Activated naive CD8-positive, alpha-beta T cell treated with anti-CD3 and anti-CD28 coated beads, Interleukin-2, amount 10 ng/mL, durations not matched to agents 7 days and 5 days (primary cell): ENCODE results near the gene NOL4. TPM values are rescaled to one million over a fixed set of nuclear protein-coding genes. Genes with fewer than 3 reads are reported as not detected.

Experiments used
- ATAC-seq: fragments of 150-1000 bp; cut with Tn5 transposase; one replicate; pipeline ENCODE4 v1.10.0; 2021; ENCODE audit warnings: low read depth, moderate library complexity
- POLR2A ChIA-PET: fragments of 350-600 bp; sonication (Branson Sonifier 250); formaldehyde crosslinking; loops from one replicate; lab custom pipeline; 2021; ENCODE audit warnings: antibody characterized with exemption; lab: Charles Lee
- DNase-seq: peaks from one replicate; pipeline ENCODE4 v3.0.0; 2021
- H3K27ac Mint-ChIP-seq: one replicate; pipeline ENCODE4 v1.8.0; 2022; ENCODE audit warnings: mild to moderate bottlenecking, mixed read lengths
- H3K27me3 Mint-ChIP-seq: one replicate; pipeline ENCODE4 v1.8.0; 2022; ENCODE audit warnings: mild to moderate bottlenecking, moderate library complexity, mixed read lengths
- H3K36me3 Mint-ChIP-seq: one replicate; pipeline ENCODE4 v1.8.0; 2021; ENCODE audit warnings: mild to moderate bottlenecking, mixed read lengths
- H3K4me1 Mint-ChIP-seq: one replicate; pipeline ENCODE4 v1.8.0; 2021; ENCODE audit warnings: mixed read lengths
- H3K4me3 Mint-ChIP-seq: one replicate; pipeline ENCODE4 v1.8.0; 2022; ENCODE audit warnings: mild to moderate bottlenecking, moderate library complexity, mixed read lengths
- H3K9me3 Mint-ChIP-seq: one replicate; pipeline ENCODE4 v1.8.0; 2021; ENCODE audit warnings: mixed read lengths
- total RNA-seq, 2 experiments: library from RNA; stranded (reverse); gene quantifications; one replicate each; pipeline ENCODE4 v1.2.3, GENCODE V29; 2021

NOL4 gene
- total RNA-seq, 2 experiments from 2014 or later = not detected

DNA sequence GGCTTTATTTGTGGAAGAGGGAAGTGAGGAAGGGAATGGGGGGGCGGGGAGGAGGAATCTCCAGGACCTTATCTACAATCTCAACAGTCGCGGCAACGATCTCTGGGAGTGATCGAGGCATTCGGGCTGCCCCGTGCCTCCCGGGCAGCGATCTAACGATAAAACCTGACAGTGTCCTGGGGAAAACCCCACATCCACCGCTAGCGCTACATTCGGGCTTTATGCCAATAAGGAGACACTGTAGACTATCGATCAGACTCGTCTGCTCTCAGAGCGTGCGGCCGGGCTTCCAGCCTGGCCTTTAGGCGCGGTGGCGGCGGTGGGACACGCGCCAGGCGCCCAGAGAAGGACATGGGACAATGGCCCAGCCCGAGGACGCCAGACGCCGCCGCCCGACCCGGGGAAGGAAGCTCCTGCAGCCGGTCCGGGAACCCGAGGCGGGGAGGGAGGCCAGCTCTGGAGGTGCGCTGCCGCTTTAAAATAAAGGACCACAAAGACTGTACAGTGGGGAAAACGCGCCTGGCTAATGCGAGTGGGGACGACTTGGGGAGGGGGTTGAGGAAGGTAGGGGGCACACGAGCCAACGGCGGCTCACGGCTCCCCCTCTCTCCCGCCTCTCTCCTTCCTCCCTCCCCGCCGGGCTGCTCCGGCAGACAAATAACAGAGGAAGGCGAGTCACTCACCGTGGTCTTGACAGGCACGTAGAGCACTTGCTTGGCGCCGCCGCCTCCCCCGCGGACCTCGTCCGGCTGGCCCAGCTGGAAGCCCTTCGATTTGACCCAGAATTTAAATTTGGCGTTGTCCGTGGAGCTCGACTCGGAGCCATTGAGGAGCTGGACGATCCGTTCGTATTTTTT, 2.2 kb downstream of the NOL4 start:
- Mint-ChIP-seq H3K36me3 (peaks cover 2% of the 10 kb centered on the region), H3K4me3 (peak overlapping the region; percentile 13), H3K27ac (no peak overlapping the region), H3K9me3 (no peaks in the 10 kb centered on the region), H3K4me1 (peaks cover 5% of the 10 kb centered on the region), H3K27me3 (peaks cover 39% of the 10 kb centered on the region)
- ATAC-seq (no peak), DNase-seq (no peak)
- POLR2A ChIA-PET = no interaction called here

DNA sequence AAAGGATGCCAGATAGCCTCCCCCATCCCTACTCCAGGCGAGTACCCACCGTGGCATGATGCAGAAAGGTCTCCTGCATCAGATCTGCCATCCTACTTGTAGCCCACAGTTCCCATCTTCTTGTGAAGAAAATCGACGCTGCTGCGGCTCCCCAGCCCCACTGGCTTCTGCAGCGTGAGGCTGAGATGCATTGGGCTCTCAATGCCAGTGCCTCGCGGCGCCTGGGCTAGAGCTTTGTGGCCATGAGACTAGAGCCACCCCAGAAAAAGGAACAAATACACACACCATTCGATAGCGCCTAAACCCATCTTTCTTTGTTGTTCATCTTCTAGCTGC, 2.8 kb downstream of the NOL4 start:
- H3K4me1 Mint-ChIP-seq = peaks cover 5% of the 10 kb centered on the region
- no peak overlapping the region for H3K27ac Mint-ChIP-seq
- peaks cover 39% of the 10 kb centered on the region for H3K27me3 Mint-ChIP-seq
- H3K36me3 Mint-ChIP-seq = peaks cover 2% of the 10 kb centered on the region
- no peak overlapping the region for H3K4me3 Mint-ChIP-seq
- POLR2A ChIA-PET = no interaction called here
- ATAC-seq = no peak
- DNase-seq = no peak
- no peaks in the 10 kb centered on the region for H3K9me3 Mint-ChIP-seq

DNA sequence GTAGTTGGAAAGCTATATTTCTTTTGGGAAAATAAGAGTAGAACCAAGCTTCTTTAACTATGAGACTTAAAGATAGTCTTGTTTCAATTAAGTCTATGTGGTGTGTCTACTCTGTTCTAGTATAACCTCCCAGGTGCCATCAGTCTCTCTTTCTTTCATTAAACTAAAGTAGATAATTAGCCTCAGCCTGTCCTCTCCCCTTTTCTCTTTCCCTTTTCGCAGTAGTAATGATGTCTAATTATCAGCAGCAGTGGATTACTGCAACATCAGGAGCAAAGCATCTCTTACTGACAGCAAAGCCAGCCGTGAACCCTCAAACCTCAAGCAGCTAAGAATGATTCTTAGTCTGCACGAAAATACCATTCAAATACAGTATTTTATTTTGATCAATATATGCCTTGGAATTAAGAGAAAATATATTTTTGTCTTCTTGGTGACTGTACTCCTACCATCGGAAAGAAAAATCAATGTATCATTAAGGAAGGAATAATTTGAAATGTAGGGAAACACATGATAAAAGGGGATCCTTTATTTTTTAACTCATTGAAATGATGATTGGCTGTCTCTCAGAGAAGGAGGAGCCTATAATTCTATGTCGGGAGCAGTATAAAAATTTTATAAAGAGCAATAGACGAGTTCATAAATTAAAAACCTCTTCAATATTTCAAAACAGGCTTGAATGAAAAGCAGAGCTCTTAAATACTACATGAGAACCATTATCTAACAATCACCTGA, 4.5 kb downstream of the NOL4 start:
- ATAC-seq (no peak), DNase-seq (no peak)
- no peak overlapping the region for H3K27ac Mint-ChIP-seq
- no peaks in the 10 kb centered on the region for H3K9me3 Mint-ChIP-seq
- H3K36me3 Mint-ChIP-seq = peaks cover 2% of the 10 kb centered on the region
- peaks cover 5% of the 10 kb centered on the region for H3K4me1 Mint-ChIP-seq
- peaks cover 38% of the 10 kb centered on the region for H3K27me3 Mint-ChIP-seq
- no peak overlapping the region for H3K4me3 Mint-ChIP-seq
- POLR2A ChIA-PET = no interaction called here

DNA sequence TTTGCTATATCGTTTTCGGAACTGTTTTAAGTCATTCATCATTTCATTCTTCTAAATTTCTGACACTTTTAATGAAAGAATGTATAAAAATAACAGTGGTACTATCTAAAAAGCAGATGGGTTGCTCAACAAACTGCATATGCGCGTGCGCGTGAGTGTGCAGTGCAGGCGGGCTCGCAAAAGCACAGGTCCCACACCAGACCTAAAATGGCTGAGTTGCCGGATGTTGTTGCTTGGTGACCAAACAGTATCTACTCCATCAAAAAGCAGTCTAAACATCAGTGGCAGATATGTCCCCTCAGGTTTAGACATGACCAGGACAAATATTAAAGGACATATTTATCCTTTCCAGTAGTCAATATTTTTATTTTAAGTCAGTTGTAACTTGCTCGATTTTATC, 5.1 kb downstream of the NOL4 start:
- Mint-ChIP-seq H3K4me3 (no peak overlapping the region), H3K27me3 (peaks cover 33% of the 10 kb centered on the region), H3K36me3 (peaks cover 2% of the 10 kb centered on the region), H3K27ac (no peak overlapping the region), H3K4me1 (peaks cover 5% of the 10 kb centered on the region), H3K9me3 (no peaks in the 10 kb centered on the region)
- DNase-seq = no peak
- POLR2A ChIA-PET = no interaction called here
- no peak for ATAC-seq

DNA sequence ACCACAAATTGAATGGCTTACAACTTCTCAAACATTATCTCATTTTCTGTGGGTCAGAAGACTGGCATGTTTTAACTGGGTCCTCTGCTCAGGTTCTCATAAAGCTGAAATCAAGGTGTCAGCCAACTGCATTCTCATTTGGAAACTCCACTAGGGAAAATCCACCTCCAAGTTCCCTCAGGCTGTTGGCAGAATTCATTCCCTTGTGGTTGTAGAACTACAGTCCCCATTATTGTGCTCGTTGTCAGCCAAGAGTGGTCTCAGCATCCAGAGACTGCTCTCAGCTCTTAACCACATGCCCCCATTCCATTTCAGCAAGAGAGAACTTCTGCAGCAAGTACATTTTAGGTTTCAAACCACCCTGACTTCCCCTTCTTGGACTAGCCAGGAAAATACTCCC, 12.2 kb downstream of the NOL4 start:
- no peak overlapping the region for H3K4me3 Mint-ChIP-seq
- H3K36me3 Mint-ChIP-seq = no peaks in the 10 kb centered on the region
- POLR2A ChIA-PET = no interaction called here
- H3K27ac Mint-ChIP-seq = no peak overlapping the region
- no peaks in the 10 kb centered on the region for H3K4me1 Mint-ChIP-seq
- ATAC-seq (no peak), DNase-seq (no peak)
- no peaks in the 10 kb centered on the region for H3K27me3 Mint-ChIP-seq
- no peaks in the 10 kb centered on the region for H3K9me3 Mint-ChIP-seq

DNA sequence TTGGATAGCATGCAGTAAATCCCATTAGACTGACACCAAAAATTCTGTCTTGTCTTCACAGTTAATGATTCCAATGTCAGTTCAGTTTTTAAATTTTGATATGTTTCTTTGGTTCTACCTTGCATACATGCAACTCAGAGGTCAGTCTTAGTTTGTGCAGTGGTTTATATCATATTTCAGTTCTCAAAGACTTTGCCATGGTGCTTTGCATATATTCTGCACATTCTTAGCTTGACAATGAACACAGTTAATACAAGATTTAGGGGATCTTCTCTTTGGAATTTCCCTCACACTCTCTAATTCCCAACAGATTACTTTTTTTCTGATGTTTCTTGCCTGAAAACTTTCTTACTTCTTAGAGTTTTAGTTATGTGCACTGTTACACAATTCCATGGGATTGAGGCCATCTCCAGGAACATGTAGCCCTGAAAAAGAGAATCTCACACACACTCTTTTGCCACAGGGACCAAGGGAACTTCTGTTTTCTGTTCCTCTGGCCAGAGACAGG, 17.3 kb downstream of the NOL4 start:
- POLR2A ChIA-PET = no interaction called here
- Mint-ChIP-seq H3K4me3 (no peak overlapping the region), H3K9me3 (no peaks in the 10 kb centered on the region), H3K4me1 (no peaks in the 10 kb centered on the region), H3K36me3 (no peaks in the 10 kb centered on the region), H3K27ac (no peak overlapping the region), H3K27me3 (no peaks in the 10 kb centered on the region)
- DNase-seq (no peak), ATAC-seq (no peak)

DNA sequence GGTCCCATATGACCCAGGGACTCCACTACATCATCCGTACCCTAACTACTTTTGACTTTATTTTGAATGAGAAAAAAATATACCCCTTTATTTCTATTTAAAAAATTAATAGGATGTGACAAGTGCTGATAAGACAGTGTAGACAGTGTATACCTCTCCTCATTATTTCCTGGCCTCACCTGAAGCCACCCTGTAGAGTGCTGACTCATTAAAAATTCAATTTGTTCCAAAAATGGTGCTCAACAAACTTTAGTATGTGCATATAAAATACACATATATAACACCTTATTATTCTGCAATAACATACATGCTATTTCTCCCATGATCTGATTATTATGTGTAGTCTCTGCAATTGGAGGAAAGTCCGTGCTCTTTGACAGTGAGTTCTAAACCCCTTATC, 20.8 kb downstream of the NOL4 start:
- no peaks in the 10 kb centered on the region for H3K4me1 Mint-ChIP-seq
- no peak for DNase-seq
- POLR2A ChIA-PET = no interaction called here
- no peak overlapping the region for H3K27ac Mint-ChIP-seq
- no peak overlapping the region for H3K4me3 Mint-ChIP-seq
- no peaks in the 10 kb centered on the region for H3K9me3 Mint-ChIP-seq
- no peak for ATAC-seq
- no peaks in the 10 kb centered on the region for H3K36me3 Mint-ChIP-seq
- no peaks in the 10 kb centered on the region for H3K27me3 Mint-ChIP-seq

DNA sequence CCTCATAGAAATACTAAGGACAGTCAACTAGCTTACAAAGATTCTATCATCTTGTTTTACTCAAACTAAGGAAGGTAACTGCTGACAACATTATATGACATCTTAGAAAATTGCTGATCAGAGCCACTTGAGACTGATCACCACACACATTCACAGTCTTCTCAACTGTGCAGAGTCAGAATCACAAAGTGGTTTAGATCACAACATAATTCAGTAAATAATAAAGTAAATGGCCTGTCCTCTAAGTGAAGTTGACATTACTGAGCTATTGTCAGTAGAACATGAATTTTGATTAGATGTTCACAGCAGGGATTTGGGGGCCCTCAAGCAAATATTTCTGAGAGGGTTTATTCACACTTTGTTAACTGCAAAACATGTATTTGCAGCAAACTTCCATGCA, 28.5 kb downstream of the NOL4 start:
- H3K4me1 Mint-ChIP-seq = no peaks in the 10 kb centered on the region
- H3K36me3 Mint-ChIP-seq = no peaks in the 10 kb centered on the region
- no peak overlapping the region for H3K4me3 Mint-ChIP-seq
- H3K9me3 Mint-ChIP-seq = peaks cover 2% of the 10 kb centered on the region
- DNase-seq (no peak), ATAC-seq (no peak)
- H3K27me3 Mint-ChIP-seq = no peaks in the 10 kb centered on the region
- POLR2A ChIA-PET = no interaction called here
- H3K27ac Mint-ChIP-seq = no peak overlapping the region

DNA sequence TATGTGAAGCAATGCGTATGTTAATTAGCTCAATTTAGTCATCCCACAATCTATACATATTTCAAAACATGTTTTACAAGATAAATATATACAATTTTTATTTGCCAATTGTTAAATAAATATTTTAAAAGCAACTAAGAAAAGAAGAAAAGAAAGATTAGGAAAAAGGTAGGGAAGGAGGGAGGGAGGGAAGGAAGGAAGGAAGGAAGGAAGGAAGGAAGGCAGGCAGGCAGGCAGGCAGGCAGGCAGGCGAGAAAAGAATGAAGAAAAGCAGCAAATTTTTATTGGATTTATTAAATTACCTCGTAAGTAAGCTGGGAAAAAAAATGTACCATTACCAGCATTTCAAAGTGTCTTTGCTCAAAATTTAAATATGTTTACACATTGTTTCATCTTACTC, 30.5 kb downstream of the NOL4 start:
- POLR2A ChIA-PET = no interaction called here
- Mint-ChIP-seq H3K4me3 (no peak overlapping the region), H3K36me3 (no peaks in the 10 kb centered on the region), H3K4me1 (no peaks in the 10 kb centered on the region), H3K9me3 (peaks cover 2% of the 10 kb centered on the region), H3K27me3 (no peaks in the 10 kb centered on the region), H3K27ac (no peak overlapping the region)
- no peak for ATAC-seq
- no peak for DNase-seq

DNA sequence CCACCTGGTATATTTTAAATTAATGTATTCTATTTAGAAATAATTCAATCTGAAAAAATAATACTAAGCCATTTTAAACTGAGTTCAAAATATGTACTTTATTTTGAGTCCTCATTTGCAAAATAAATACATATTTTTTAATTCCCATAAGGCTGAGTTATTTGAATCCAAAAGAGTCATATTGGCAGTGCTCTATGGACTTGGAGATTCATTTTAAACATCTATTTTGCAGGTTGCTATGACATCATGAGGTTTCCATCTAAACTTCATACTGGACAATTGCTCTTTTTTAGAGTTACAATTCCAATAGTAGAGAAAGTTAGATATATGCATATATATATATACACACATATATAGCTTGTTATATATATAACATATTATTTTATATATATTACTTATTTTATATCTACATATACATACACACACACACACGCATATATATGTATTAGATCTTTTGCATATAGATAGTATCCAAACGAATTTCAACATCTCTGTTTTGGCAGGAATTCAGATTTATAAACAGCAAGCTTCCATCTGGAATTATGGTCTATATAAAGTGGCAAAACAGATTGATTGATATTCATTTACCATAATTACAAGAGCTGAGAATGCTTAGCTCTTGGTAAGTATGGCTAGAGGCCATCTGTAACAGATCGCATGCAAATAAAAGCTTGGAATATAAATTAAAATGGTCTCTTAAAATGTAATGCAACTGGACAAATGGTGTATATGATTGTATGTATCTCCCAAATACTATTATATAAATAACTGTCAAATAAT, 34.9 kb downstream of the NOL4 start:
- H3K4me3 Mint-ChIP-seq = no peak overlapping the region
- no peaks in the 10 kb centered on the region for H3K4me1 Mint-ChIP-seq
- ATAC-seq = no peak
- H3K9me3 Mint-ChIP-seq = peaks cover 2% of the 10 kb centered on the region
- no peak overlapping the region for H3K27ac Mint-ChIP-seq
- no peaks in the 10 kb centered on the region for H3K36me3 Mint-ChIP-seq
- POLR2A ChIA-PET = no interaction called here
- no peak for DNase-seq
- no peaks in the 10 kb centered on the region for H3K27me3 Mint-ChIP-seq
